ENCODE data around the gene TBC1D10B. TPM values are rescaled to one million over a fixed set of nuclear protein-coding genes. Genes with fewer than 3 reads are reported as not detected.
"Not testable (repeated sequence)": the region's sequence is repeated elsewhere in the genome, so short reads cannot be mapped to it uniquely, and the experiment has no call there.

The TBC1D10B gene
- polyA plus RNA-seq, 1 experiment, result 12.0 TPM

GRCh38 chr16:30397056-30397455 lies 26.8 kb upstream of the TBC1D10B start:
- POLR2A ChIA-PET, result no interaction called here
- no peak overlapping the region for H3K27ac ChIP-seq (ENCODE audit: low read depth, low read length)
- no peaks in the 10 kb centered on the region for H3K27me3 ChIP-seq (ENCODE audit: control insufficient read depth, insufficient read depth, low read length)
- no peak overlapping the region for H3K4me3 ChIP-seq (ENCODE audit: low read depth, low read length)
- H3K9me3 ChIP-seq (ENCODE audit: control insufficient read depth, insufficient read depth, low read length), result no peaks in the 10 kb centered on the region; the same call in 1 of the 2 replicates
- CTCF ChIA-PET, result no interaction called here
- no peak for TF ChIP-seq CTCF (IDR thresholded peaks at IDR 0.05; ENCODE audit: low read depth, low read length)
- DNase-seq (ENCODE audit: low read depth, low spot score), result no peak

GRCh38 chr16:30396627-30397026 lies 26.3 kb upstream of the TBC1D10B start:
- CTCF ChIA-PET; H3K9me3 ChIP-seq (ENCODE audit: control insufficient read depth, insufficient read depth, low read length); H3K27me3 ChIP-seq (ENCODE audit: control insufficient read depth, insufficient read depth, low read length); H3K4me3 ChIP-seq (ENCODE audit: low read depth, low read length); H3K27ac ChIP-seq (ENCODE audit: low read depth, low read length); DNase-seq (ENCODE audit: low read depth, low spot score): not testable (repeated sequence)
- POLR2A ChIA-PET, result interaction anchor here (2.0 kb wide), 1 partner anchor 11 kb away, joined by 23 read pairs; the partner anchor contains the start of gene ZNF771

GRCh38 chr16:30395992-30396585 lies 25.8 kb upstream of the TBC1D10B start:
- Histone ChIP-seq H3K9me3 (ENCODE audit: control insufficient read depth, insufficient read depth, low read length) (no peaks in the 10 kb centered on the region; the same call in 1 of the 2 replicates), H3K4me3 (ENCODE audit: low read depth, low read length) (peak overlapping the region; percentile 79), H3K27me3 (ENCODE audit: control insufficient read depth, insufficient read depth, low read length) (no peaks in the 10 kb centered on the region), H3K27ac (ENCODE audit: low read depth, low read length) (peak overlapping the region; percentile 39)
- ChIA-PET POLR2A (interaction anchor here (1.6 to 2.1 kb wide), 3 partner anchors 11 to 25 kb away, joined by 8 to 23 read pairs (median 10); partner anchors contain the start of gene ZNF771), CTCF (interaction anchor here (0.7 to 2.5 kb wide), 4 partner anchors 12 to 233 kb away, joined by 3 to 13 read pairs (median 4); partner anchors contain the start of gene ZNF771)
- TF ChIP-seq CTCF (IDR thresholded peaks at IDR 0.05; ENCODE audit: low read depth, low read length), result no peak
- no peak for DNase-seq (ENCODE audit: low read depth, low spot score)

- Histone ChIP-seq H3K4me3 (ENCODE audit: low read depth, low read length) (peak within 1 kb of the TSS; percentile 79), H3K27ac (ENCODE audit: low read depth, low read length) (peak within 1 kb of the TSS; percentile 91), H3K27me3 (ENCODE audit: control insufficient read depth, insufficient read depth, low read length) (no peaks in the 10 kb centered on the region), H3K9me3 (ENCODE audit: control insufficient read depth, insufficient read depth, low read length) (no peaks in the 10 kb centered on the region; the same call in 1 of the 2 replicates)
- ChIA-PET POLR2A (interaction anchor here (0.6 to 2.1 kb wide), 8 partner anchors 12 to 330 kb away, joined by 3 to 23 read pairs (median 6); partner anchors contain the start of genes ALDOA and ZNF771), CTCF (interaction anchor here (0.5 to 2.5 kb wide), 7 partner anchors 12 to 339 kb away, joined by 3 to 13 read pairs (median 3); partner anchors contain the start of gene ZNF771)
- DNase-seq (ENCODE audit: low read depth, low spot score), result peak; percentile 63
- 0 out of 2 replicates have a peak, but pooled peaks have one; percentile 11 for TF ChIP-seq CTCF (IDR thresholded peaks at IDR 0.05; ENCODE audit: low read depth, low read length)
Observed at GRCh38 chr16:30395155-30395991, 25.1 kb upstream of the TBC1D10B start, which contains the start of gene ZNF48. TSS of gene ZNF48 (plus strand) at chr16:30395420. CDS start at chr16:30395795, 375 bp downstream.

DNA sequence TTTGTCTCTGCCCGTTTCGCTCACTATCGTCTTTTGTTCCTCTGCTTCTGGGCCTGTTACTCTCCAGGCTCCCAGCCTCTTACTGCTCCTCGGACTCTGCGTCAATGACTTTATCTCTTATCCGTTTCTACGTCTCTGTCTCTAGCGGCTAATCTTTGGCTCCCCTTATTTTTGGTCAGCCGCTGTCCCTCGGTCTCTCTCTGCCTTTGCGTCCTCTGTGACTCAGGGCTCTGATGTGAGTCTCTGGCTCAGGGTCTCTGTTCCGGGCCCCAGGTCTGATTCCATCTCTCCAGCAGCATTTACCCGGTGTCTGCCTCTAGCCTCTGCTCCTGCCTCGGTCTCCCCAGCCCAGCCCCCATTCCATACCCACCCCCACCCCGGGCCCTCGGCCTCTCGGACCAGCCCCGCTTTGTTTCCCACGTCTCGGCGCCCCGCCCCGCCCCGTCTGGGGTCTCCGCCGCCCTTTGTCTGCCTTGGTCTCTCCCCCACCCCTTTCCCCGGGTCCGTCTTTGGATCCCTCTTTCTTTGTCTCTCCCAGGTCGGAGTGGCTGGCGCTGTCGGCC lies 24.4 kb upstream of the TBC1D10B start:
- H3K27me3 ChIP-seq (ENCODE audit: control insufficient read depth, insufficient read depth, low read length), result no peaks in the 10 kb centered on the region
- peak overlapping the region; percentile 79 for H3K4me3 ChIP-seq (ENCODE audit: low read depth, low read length)
- DNase-seq (ENCODE audit: low read depth, low spot score), result no peak
- H3K27ac ChIP-seq (ENCODE audit: low read depth, low read length), result peak overlapping the region; percentile 91
- H3K9me3 ChIP-seq (ENCODE audit: control insufficient read depth, insufficient read depth, low read length), result no peaks in the 10 kb centered on the region; the same call in 1 of the 2 replicates
- no peak for TF ChIP-seq CTCF (IDR thresholded peaks at IDR 0.05; ENCODE audit: low read depth, low read length)
- POLR2A ChIA-PET, result interaction anchor here (0.6 to 2.1 kb wide), 8 partner anchors 13 to 329 kb away, joined by 3 to 23 read pairs (median 6); partner anchors contain the start of genes ALDOA and ZNF771
- CTCF ChIA-PET, result interaction anchor here (0.5 to 2.5 kb wide), 5 partner anchors 13 to 339 kb away, joined by 3 to 13 read pairs (median 5); partner anchors contain the start of gene ZNF771
